Pancreas (tissue), 10 donors: ENCODE data around the gene CALHM4. TPM values are rescaled to one million over a fixed set of nuclear protein-coding genes. Genes with fewer than 3 reads are reported as not detected.

Source experiments
- ATAC-seq, 4 donors: fragments of 200-7000 bp; cut with Tn5 transposase; one replicate each; pipeline versions ENCODE4 v1.8.0 to v1.9.1; 2020; ENCODE audit warnings: mild to moderate bottlenecking in 4 of 4, moderate library complexity in 4 of 4
- DNase-seq, 6 donors: peaks; one replicate each; pipeline ENCODE4 v3.0.0-alpha.2; 2020
- FAIRE-seq: peaks from 2 replicates; lab custom pipeline; 2012; peaks lifted over from hg19 to GRCh38; lab: Jason Lieb, UNC
- H3K27ac ChIP-seq, 4 donors: fragments of 200-600 bp; sonication (generic); 1 replicate in 3 of 4; 2 replicates in 1 of 4; pipeline versions ENCODE4 v1.5.0 to v1.8.0; 2020
- H3K27me3 ChIP-seq, 4 donors: fragments of 200-600 bp; one replicate each; pipeline ENCODE4 v1.8.0; 2021
- H3K36me3 ChIP-seq, 3 donors: fragments of 200-600 bp; sonication (generic) in 1 of 3; one replicate each; pipeline versions ENCODE4 v1.5.0 to v1.8.0; 2020 to 2021
- H3K4me1 ChIP-seq, 3 donors: fragments of 200-600 bp; one replicate each; pipeline ENCODE4 v1.8.0; 2021
- H3K4me3 ChIP-seq, 4 donors: fragments of 200-600 bp; sonication (generic) in 2 of 4; one replicate each; pipeline versions ENCODE4 v1.5.0 to v1.8.0; 2020 to 2021
- H3K9me3 ChIP-seq, 4 donors: fragments of 200-600 bp; one replicate each; pipeline ENCODE4 v1.8.0; 2021
- WGBS, 2 donors: extraction: QIAGEN DNeasy Blood & Tissue Kit; methylation state at CpG; one replicate each; pipeline ENCODE4 v1.1.7; 2013; 5-methylcytosine and 5-hydroxymethylcytosine counted together
- intact Hi-C, 3 donors: fragments of 100-400 bp; cut with DNase I; formaldehyde crosslinking; loops; one replicate each; pipeline versions ENCODE4 v1.11.1 to v1.14.2; 2022
- polyA plus RNA-seq, 2 donors: library from polyadenylated mRNA; stranded (reverse); fragments of 200-250 nt; gene quantifications; one replicate each; pipeline ENCODE4 v1.2.3, GENCODE V29; 2013
- total RNA-seq, 6 donors: library from RNA; stranded (reverse); fragmentation: NEBNext Ultra II Directional in 4 of 6; extraction: Animal tissue kit (Norgen Biotek cat#: 25700) in 4 of 6; gene quantifications; one replicate each; pipeline versions ENCODE4 v1.2.1 to v1.2.4, GENCODE V29; 2021 to 2023
- TF ChIP-seq, protein P1 (sequence below), 4 donors: fragments of 200-600 bp; sonication (generic) in 3 of 4; IDR thresholded peaks; one replicate each; pipeline versions ENCODE4 v1.5.0 to v1.8.0; 2021; ENCODE audit warnings: antibody characterized with exemption in 4 of 4
- donor health status: healthy with polysubstance abuse.
- donor health status: DM: no; HTN: no; CAD: no; lungs with moderate emphysema.
- donor health status: DM: no; HTN: no; CAD: no.
- donor health status: control.
- donor health status: control.
- donor health status: Bipolar disorder and iron deficiency.
- donor health status: DM: yes; HTN: yes; CAD: no.
- donor health status: DM: no; HTN: no; CAD: no.
- donor health status: DM: no; HTN: no; CAD: no.
- donor health status: DM: yes; HTN: yes; CAD: no.

CALHM4 gene
- total and polyA plus RNA-seq, 8 donors = not detected

DNA sequence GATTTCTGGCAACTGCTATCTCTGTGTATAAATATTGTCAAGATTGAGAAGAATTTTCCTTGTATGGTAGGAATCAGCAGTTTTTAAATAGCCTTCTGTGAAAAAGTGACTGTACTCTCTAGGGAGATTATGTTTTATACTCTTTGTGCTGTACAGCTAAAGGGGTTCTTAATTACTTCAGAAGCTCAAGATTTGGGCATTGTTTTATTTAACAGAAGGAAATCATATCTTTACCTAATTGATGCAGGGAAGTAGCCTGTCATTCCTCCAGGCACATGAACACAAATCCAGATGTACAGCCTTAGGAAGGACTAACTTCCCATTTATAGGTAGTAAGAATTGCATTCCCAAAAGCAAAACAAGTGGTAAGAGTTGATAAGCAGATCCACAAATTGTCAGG is 40.8 kb upstream of the CALHM4 start:
- H3K27ac ChIP-seq = no peak overlapping the region
- no peaks in the 10 kb centered on the region for H3K27me3 ChIP-seq
- intact Hi-C loops = no loop called here
- ATAC-seq (no peak), FAIRE-seq (no peak), DNase-seq (no peak)
- no peaks in the 10 kb centered on the region for H3K4me1 ChIP-seq
- no peaks in the 10 kb centered on the region for H3K9me3 ChIP-seq
- no peaks in the 10 kb centered on the region for H3K36me3 ChIP-seq
- no peak overlapping the region for H3K4me3 ChIP-seq
- TF ChIP-seq, protein P1, sequence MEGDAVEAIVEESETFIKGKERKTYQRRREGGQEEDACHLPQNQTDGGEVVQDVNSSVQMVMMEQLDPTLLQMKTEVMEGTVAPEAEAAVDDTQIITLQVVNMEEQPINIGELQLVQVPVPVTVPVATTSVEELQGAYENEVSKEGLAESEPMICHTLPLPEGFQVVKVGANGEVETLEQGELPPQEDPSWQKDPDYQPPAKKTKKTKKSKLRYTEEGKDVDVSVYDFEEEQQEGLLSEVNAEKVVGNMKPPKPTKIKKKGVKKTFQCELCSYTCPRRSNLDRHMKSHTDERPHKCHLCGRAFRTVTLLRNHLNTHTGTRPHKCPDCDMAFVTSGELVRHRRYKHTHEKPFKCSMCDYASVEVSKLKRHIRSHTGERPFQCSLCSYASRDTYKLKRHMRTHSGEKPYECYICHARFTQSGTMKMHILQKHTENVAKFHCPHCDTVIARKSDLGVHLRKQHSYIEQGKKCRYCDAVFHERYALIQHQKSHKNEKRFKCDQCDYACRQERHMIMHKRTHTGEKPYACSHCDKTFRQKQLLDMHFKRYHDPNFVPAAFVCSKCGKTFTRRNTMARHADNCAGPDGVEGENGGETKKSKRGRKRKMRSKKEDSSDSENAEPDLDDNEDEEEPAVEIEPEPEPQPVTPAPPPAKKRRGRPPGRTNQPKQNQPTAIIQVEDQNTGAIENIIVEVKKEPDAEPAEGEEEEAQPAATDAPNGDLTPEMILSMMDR (IDR thresholded peaks at IDR 0.05) = no peak

DNA sequence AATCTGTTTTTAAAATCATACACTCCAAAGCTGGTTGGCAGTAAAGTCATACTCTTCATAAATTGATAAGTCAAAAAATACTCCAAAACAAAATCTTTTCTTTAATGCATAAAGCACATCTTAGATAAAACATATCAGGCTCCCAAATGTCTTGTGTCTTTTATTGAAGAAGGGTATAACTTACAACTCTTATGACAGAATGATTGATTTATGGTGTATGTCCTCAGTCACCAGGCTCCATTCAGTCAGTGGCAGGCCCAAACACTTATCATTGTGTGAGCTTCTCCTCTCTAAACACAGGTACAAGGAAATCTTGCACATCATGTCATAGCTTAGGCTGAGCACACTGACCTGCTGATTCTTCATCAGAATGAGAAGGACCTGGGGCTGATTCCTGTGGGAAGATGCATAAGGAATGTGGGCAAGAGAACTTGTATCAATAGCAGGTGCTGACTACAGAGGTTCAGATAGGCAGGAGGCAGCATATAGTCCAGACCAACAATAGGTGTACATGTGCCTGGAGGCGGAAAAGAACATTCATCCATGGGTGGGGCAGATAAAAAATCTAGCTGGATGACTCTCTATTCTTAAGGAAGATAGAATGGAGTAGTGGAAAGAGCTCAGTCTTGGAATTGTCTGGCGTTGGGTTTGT is 40.2 kb upstream of the CALHM4 start:
- TF ChIP-seq, protein P1 (IDR thresholded peaks at IDR 0.05) = no peak
- no peak for FAIRE-seq
- Histone ChIP-seq H3K4me3 (no peak overlapping the region), H3K27ac (no peak overlapping the region), H3K4me1 (no peaks in the 10 kb centered on the region), H3K36me3 (no peaks in the 10 kb centered on the region), H3K27me3 (no peaks in the 10 kb centered on the region), H3K9me3 (no peaks in the 10 kb centered on the region)
- no peak for ATAC-seq
- 78 to 82% methylated on average over 2 of the region's 2 CpGs for WGBS, 2 donors
- intact Hi-C loops = no loop called here
- no peak for DNase-seq

DNA sequence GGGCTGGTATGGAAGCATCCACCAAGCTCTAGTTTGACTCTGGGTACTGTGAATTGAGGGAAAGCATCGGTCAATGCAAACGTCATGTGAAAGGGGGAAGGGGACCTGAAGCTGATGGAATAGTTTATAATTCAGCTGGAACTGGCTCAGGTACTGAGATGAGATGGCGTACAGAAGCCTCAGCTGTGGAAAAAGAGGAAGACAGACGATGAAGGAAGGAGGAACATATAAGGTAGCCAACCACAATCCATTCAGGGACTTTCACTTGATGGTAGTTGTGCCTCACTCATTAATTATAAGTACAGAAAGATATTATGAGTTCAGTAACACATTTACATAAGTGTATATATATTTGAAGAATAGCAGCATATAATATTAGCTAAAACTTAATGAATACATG is 39.4 kb upstream of the CALHM4 start:
- Histone ChIP-seq H3K27me3 (no peaks in the 10 kb centered on the region), H3K36me3 (no peaks in the 10 kb centered on the region), H3K9me3 (no peaks in the 10 kb centered on the region), H3K4me3 (no peak overlapping the region), H3K27ac (no peak overlapping the region), H3K4me1 (no peaks in the 10 kb centered on the region)
- DNase-seq (no peak), ATAC-seq (no peak), FAIRE-seq (no peak)
- intact Hi-C loops = no loop called here
- TF ChIP-seq, protein P1 (IDR thresholded peaks at IDR 0.05) = no peak
- WGBS, 2 donors = 71 to 86% methylated on average over 4 of the region's 4 CpGs

DNA sequence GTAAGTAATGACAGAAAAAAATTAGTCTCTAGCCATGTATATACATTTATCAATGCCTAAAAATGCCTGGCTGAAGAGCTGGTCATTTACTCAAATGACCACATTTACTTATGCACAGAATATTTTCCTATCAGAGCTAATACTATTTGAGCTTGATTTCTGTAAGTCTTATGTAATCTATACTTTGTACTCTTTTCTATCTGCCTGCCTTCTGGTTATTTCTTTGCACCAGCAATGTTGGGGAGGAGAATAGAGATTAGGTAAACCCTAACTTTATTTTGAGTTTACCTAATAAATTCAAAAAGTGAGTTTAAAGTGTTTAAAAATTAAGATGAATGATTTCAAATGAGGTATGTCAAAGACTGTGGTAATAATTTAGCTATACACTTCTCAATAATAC is 38.4 kb upstream of the CALHM4 start:
- DNase-seq (no peak), FAIRE-seq (no peak), ATAC-seq (no peak)
- no peaks in the 10 kb centered on the region for H3K9me3 ChIP-seq
- TF ChIP-seq, protein P1 (IDR thresholded peaks at IDR 0.05) = no peak
- no peaks in the 10 kb centered on the region for H3K4me1 ChIP-seq
- no peak overlapping the region for H3K27ac ChIP-seq
- intact Hi-C loops = no loop called here
- H3K36me3 ChIP-seq = no peaks in the 10 kb centered on the region
- H3K27me3 ChIP-seq = no peaks in the 10 kb centered on the region
- no peak overlapping the region for H3K4me3 ChIP-seq

DNA sequence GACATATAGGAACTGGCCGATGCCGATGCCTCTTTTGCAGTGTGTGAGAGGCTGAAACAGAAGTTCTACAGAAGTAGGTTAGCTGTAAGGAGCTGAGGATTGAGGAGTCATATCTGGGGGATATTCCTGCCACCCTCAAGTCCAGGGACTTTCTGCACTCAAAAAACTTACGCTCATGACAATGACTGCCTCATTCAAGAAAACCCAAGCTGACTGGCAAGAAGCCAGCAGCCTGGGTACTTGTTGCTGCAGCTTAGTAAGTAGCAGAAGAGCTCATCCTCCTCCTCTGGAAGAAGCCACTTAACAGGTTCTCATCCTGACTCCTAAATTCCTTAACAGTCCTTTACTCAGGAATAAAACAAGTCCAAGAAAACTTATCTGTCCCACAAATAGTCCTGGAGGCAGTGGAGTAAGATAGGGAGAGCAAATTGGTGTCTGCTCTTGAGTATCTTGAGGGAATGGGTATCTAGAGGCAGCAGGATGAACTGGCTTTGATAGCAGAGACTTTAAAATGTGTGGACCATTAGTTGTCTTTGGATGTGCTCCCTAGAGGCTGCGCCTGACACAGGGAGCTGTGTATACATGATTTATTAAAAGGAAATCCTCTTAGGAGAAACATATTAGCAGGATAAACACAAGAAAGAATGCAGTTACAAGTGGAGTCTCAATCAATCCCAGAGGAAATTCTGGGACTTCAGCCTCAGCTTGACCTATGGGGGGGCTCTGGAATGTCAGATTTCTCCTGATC is 34.8 kb upstream of the CALHM4 start:
- Histone ChIP-seq H3K27ac (no peak overlapping the region), H3K4me3 (no peak overlapping the region), H3K9me3 (no peaks in the 10 kb centered on the region), H3K27me3 (no peaks in the 10 kb centered on the region), H3K4me1 (no peaks in the 10 kb centered on the region), H3K36me3 (no peaks in the 10 kb centered on the region)
- TF ChIP-seq, protein P1 (IDR thresholded peaks at IDR 0.05) = no peak
- WGBS, 2 donors = 84 to 88% methylated on average over 4 of the region's 4 CpGs
- DNase-seq = no peak
- intact Hi-C loops = no loop called here
- no peak for ATAC-seq
- no peak for FAIRE-seq
